Mucosa of descending colon (tissue), 3 donors: Measurements from ENCODE around the gene SLC2A9. TPM values are rescaled to one million over a fixed set of nuclear protein-coding genes. Genes with fewer than 3 reads are reported as not detected.
A peak's percentile ranks its signal among the peaks of the same experiment; 100 is the strongest.

Source experiments
- ATAC-seq: fragments of 200-7000 bp; cut with Tn5 transposase; one replicate; pipeline ENCODE4 v1.9.1; 2020; ENCODE audit warnings: mild to moderate bottlenecking, moderate library complexity
- DNase-seq, 3 donors: peaks; one replicate each; pipeline ENCODE4 v3.0.0-alpha.2; 2020
- H3K36me3 ChIP-seq: fragments of 200-600 bp; one replicate; pipeline ENCODE4 v1.8.0; 2021; ENCODE audit warnings: low read depth, mild to moderate bottlenecking
- H3K4me1 ChIP-seq: fragments of 200-600 bp; one replicate; pipeline ENCODE4 v1.8.0; 2021; ENCODE audit warnings: low read depth, mild to moderate bottlenecking
- H3K4me3 ChIP-seq: fragments of 200-600 bp; one replicate; pipeline ENCODE4 v1.8.0; 2021; ENCODE audit warnings: mild to moderate bottlenecking
- H3K9me3 ChIP-seq: fragments of 200-600 bp; one replicate; pipeline ENCODE4 v1.8.0; 2021; ENCODE audit warnings: mild to moderate bottlenecking
- intact Hi-C, 2 donors: fragments of 100-400 bp; cut with DNase I in 1 of 2; cut with micrococcal nuclease in 1 of 2; formaldehyde crosslinking; loops; one replicate each; pipeline versions ENCODE4 v1.11.0 to v1.11.1; 2022; cut with DNase I, micrococcal nuclease
- total RNA-seq, 3 donors: library from RNA; stranded (reverse); fragmentation: NEBNext Ultra II Directional in 2 of 3; extraction: Animal tissue kit (Norgen Biotek cat#: 25700) in 2 of 3; gene quantifications; one replicate each; pipeline versions ENCODE4 v1.2.1 to v1.2.4, GENCODE V29; 2021 to 2023
- TF ChIP-seq, protein P1 (sequence below): fragments of 200-600 bp; IDR thresholded peaks from one replicate; pipeline ENCODE4 v1.8.0; 2022; ENCODE audit warnings: antibody characterized with exemption, mild to moderate bottlenecking
- donor health status: DM: no; HTN: no; CAD: no; lungs with moderate emphysema.
- donor health status: DM: no; HTN: no; CAD: no.
- donor health status: DM: no; HTN: yes; CAD: no.

SLC2A9 gene
- total RNA-seq, 3 donors from 2014 or later: 4.8 to 8.9 (median 8.1) TPM

DNA sequence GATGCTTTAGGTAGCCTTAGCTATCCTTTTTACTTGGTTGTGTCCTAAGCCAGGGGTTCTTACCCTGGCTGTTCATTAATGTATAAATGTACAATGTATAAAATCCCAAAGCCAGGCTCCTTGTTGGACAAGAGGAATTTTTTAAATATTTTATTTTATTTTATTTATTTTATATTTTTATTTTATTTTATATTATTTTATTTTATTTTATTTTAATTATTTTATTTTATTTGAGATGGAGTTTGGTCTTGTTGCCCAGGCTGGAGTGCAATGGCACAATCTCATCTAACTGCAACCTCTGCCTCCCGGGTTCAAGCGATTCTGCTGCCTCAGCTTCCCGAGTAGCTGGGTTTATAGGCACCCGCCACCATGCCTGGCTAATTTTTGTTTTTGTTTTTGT lies 8.1 kb upstream of the SLC2A9 start:
- H3K4me1 ChIP-seq: no peaks in the 10 kb centered on the region
- intact Hi-C loops: no loop called here
- DNase-seq: no peak
- no peaks in the 10 kb centered on the region for H3K36me3 ChIP-seq
- no peak overlapping the region for H3K4me3 ChIP-seq
- TF ChIP-seq, protein P1, sequence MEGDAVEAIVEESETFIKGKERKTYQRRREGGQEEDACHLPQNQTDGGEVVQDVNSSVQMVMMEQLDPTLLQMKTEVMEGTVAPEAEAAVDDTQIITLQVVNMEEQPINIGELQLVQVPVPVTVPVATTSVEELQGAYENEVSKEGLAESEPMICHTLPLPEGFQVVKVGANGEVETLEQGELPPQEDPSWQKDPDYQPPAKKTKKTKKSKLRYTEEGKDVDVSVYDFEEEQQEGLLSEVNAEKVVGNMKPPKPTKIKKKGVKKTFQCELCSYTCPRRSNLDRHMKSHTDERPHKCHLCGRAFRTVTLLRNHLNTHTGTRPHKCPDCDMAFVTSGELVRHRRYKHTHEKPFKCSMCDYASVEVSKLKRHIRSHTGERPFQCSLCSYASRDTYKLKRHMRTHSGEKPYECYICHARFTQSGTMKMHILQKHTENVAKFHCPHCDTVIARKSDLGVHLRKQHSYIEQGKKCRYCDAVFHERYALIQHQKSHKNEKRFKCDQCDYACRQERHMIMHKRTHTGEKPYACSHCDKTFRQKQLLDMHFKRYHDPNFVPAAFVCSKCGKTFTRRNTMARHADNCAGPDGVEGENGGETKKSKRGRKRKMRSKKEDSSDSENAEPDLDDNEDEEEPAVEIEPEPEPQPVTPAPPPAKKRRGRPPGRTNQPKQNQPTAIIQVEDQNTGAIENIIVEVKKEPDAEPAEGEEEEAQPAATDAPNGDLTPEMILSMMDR: no peak
- ATAC-seq: no peak
- no peaks in the 10 kb centered on the region for H3K9me3 ChIP-seq

DNA sequence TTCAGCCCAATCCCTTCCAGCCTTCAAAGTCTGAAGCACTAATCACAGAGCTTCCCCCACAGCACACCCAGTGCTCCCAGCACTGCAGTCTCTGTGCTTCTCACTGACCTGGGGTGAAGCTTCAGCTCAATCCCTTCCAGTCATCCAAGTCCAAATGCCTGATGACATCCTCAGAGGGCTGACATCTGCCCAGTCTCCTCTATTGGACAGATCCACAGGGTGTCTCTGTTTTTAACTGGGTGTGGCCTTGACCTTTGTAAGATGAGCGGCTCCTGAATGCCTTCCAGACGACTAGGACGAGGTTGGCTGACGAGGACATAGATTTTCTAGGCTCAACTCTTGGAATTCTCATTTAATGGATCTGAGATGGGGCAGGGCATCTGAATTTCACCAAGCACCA lies 7.6 kb upstream of the SLC2A9 start:
- Histone ChIP-seq H3K4me3 (no peak overlapping the region), H3K9me3 (no peaks in the 10 kb centered on the region), H3K4me1 (no peaks in the 10 kb centered on the region), H3K36me3 (no peaks in the 10 kb centered on the region)
- DNase-seq (no peak), ATAC-seq (peak; percentile 36)
- TF ChIP-seq, protein P1: no peak
- intact Hi-C loops: no loop called here

DNA sequence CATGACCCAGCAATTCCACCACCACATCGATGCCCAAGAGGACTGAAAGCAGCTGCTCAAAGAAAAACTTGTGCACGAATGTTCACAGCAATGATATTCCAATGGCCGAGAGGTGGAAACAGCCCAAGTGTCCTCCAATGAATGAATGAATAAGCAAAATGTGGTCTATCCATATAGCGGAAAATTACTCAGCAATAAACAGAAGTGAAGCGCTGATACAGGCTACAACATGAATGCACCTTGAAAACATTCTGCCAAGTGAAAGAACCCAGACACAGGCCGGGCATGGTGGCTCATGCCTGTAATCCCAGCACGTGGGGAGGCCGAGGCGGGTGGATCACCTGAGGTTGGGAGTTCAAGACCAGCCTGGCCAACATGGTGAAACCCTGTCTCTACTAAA lies 5.2 kb upstream of the SLC2A9 start:
- Histone ChIP-seq H3K36me3 (no peaks in the 10 kb centered on the region), H3K4me3 (no peak overlapping the region), H3K4me1 (no peaks in the 10 kb centered on the region), H3K9me3 (no peaks in the 10 kb centered on the region)
- ATAC-seq (no peak), DNase-seq (no peak)
- intact Hi-C loops: no loop called here
- TF ChIP-seq, protein P1: no peak

DNA sequence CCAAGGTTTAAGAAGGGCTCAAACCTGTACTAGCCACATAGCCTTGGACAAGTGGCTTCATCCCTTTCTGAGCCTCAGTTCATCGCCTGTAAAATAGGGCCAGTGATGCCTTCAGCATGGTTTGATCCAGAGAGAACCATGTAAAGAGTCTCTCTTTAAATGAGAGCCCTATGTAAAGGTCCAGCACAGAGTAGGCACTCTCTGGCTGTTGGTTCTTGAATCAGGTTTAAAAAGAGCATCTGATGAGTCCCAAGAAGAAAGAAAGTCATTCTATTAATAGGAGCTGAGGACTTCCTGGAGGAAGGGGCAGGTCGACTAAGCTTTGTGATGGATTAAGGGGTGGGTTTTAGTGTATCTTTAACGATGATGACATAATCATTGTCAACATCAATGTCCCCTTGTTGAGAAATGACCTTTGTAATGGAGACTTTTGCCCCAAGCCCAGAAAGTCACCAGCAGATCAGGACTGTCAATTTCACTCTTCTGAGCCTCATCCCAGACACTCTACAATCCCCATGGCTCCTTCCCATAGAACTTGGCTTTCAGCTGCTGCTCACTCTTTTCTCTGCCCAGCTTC lies 4.0 kb upstream of the SLC2A9 start:
- no peaks in the 10 kb centered on the region for H3K9me3 ChIP-seq
- no peaks in the 10 kb centered on the region for H3K4me1 ChIP-seq
- intact Hi-C loops: no loop called here
- H3K4me3 ChIP-seq: no peak overlapping the region
- no peak for ATAC-seq
- TF ChIP-seq, protein P1: no peak
- DNase-seq: no peak
- no peaks in the 10 kb centered on the region for H3K36me3 ChIP-seq

DNA sequence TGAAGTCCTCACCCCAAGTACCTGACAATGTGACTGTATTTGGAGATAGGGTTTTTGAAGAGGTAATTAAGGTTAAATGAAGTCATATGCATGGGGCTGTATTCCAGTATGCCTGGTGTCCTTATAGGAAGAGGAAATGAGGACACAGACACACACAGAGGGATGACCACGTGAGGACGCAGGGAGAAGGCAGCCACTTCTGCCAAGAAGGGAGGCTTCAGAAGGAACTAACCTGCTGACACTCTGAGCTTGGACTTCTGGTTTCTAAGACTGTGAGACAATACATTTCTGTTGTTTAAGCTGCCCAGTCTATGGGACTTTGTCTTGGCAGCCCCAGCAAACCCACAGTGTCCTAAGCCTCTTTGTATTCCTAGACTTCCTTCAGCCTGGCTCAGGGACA lies 3.0 kb upstream of the SLC2A9 start:
- Histone ChIP-seq H3K9me3 (no peaks in the 10 kb centered on the region), H3K4me1 (no peaks in the 10 kb centered on the region), H3K36me3 (no peaks in the 10 kb centered on the region), H3K4me3 (no peak overlapping the region)
- peak; percentile 5 for ATAC-seq
- TF ChIP-seq, protein P1: no peak
- DNase-seq: no peak
- intact Hi-C loops: no loop called here

DNA sequence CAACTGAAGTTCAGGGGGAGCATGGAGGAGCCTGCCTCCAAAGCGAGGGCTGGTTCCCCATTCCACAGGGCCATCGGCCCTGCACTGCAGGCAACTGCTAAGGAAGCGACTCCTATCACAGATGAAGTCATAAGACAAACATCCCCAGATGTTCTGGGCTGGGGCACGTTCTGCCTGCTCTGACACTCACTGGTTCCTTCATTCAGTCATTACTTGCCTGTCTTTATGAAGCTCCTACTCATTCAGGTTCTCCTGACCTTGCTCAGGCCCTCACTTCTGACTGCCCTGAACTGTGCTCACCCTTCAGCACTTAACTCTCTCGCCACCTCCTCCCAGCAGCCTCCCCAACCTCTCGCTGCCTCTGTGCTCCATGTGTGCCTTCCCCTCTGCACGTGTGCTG lies 2.5 kb upstream of the SLC2A9 start:
- H3K36me3 ChIP-seq: no peaks in the 10 kb centered on the region
- H3K9me3 ChIP-seq: no peaks in the 10 kb centered on the region
- TF ChIP-seq, protein P1: no peak
- no peak overlapping the region for H3K4me3 ChIP-seq
- intact Hi-C loops: no loop called here
- DNase-seq (no peak), ATAC-seq (no peak)
- H3K4me1 ChIP-seq: no peaks in the 10 kb centered on the region
